Mucosa of gallbladder (tissue), 1 donor: ENCODE results near the gene CDC25C. TPM values are rescaled to one million over a fixed set of nuclear protein-coding genes. Genes with fewer than 3 reads are reported as not detected.
A peak's percentile ranks its signal among the peaks of the same experiment; 100 is the strongest.
"Not testable (repeated sequence)": the region's sequence is repeated elsewhere in the genome, so short reads cannot be mapped to it uniquely, and the experiment has no call there.

Experiments
- DNase-seq: peaks from one replicate; pipeline ENCODE4 v3.0.0-alpha.2; 2020; ENCODE audit warnings: low spot score
- total RNA-seq: library from RNA; stranded (reverse); gene quantifications from one replicate; pipeline ENCODE4 v1.2.1, GENCODE V29; 2021
- donor health status: DM: no; HTN: no; CAD: no.

The CDC25C gene
- total RNA-seq, 1 donor from 2014 or later = 0.37 TPM

DNA sequence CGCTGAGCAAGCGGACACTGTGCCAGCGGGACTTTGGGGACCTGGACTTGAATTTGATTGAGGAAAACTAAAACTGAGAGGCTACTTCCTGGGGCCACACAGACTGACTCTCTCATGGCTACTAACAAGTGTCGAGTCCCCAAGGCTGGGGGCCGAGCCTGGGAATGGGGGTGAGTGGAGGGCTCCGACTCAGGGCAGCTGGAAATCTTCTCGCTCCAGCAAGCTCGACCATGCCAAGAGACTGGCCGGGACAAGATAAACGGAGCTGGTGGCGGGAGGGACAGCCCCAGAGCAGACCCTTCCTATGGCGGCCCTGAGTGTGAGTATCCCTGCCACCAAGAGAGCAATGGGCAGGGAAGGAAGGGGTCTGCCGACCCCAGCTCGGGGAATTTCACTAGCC, 15.3 kb upstream of the CDC25C start:
- no peak for DNase-seq

DNA sequence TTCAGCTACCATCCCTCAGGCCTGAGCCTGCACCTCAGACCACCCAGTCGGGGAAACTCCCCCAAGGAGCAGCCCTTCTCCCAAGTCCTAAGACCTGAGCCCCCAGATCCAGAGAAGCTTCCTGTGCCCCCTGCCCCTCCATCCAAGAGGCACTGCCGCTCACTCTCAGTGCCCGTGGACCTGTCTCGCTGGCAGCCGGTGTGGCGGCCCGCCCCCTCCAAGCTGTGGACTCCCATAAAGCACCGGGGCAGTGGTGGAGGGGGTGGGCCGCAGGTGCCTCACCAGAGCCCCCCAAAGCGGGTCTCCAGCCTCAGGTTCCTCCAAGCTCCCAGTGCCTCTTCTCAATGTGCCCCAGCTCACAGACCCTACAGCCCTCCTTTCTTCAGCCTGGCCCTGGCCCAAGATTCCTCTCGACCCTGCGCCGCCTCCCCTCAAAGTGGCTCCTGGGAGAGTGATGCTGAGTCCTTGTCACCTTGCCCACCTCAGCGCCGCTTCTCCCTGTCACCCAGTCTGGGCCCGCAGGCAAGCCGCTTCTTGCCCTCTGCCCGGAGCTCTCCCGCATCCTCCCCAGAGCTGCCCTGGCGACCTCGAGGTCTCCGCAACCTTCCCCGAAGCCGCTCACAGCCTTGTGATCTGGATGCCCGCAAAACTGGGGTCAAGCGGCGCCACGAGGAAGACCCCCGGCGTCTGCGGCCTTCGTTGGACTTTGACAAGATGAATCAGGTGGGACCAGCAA, 13.5 kb upstream of the CDC25C start:
- DNase-seq = no peak

DNA sequence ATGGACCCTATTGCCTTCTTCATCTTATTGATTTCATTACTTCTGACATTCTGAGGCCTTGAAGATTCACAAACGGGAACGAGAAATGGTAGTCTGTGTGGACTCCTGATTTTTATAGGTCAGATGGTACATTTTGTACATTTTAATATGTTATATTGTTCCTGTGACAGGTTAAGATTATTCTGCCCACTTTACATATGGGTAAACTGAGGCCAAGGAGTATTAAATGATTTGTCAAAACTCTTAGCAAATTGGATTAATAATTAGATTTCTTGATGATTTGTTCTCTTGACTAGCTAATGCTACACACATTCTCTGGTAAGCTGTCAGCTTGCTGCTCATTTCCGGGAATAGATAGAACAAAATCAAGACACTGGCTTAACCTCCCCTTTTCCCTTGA, 8.4 kb upstream of the CDC25C start:
- DNase-seq = no peak

DNA sequence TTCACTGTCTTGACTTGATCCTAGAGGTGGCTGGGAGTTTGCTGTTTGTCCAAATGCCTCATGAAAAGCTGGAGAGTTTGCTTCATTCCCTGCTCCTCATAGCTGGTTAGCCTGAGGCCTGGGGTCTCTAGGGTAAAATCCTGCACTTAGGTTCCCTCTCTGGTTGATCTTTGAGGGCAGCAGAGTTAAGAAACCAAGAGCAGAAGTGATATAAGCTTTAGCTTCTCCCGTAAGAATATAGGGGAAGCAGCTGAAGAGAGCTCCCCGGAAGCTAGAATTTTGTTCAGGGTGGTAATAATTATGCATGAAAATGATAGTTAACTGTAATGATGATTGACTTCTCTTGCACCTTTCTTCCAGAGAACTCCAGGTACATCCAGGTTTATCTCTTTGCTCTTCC, 7.9 kb upstream of the CDC25C start:
- DNase-seq = no peak

DNA sequence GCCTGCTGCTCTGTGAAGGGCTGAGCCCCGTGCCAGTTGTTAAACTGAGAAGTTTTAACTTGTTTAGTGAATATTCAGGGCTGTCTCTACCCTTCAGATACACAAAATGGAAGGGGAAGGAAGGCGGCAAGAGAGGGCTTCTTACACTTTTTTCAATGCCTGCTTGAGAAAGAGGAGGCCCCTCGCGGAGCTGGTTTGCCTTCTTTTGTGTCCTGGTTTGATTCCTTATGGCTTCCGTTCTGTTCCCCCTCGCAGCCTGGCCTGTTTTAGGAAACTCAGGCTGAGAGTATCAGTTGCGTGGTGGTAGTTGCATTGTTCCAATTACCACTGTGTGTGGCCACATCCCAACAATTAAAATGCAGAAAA, 7.5 kb upstream of the CDC25C start:
- no peak for DNase-seq

DNA sequence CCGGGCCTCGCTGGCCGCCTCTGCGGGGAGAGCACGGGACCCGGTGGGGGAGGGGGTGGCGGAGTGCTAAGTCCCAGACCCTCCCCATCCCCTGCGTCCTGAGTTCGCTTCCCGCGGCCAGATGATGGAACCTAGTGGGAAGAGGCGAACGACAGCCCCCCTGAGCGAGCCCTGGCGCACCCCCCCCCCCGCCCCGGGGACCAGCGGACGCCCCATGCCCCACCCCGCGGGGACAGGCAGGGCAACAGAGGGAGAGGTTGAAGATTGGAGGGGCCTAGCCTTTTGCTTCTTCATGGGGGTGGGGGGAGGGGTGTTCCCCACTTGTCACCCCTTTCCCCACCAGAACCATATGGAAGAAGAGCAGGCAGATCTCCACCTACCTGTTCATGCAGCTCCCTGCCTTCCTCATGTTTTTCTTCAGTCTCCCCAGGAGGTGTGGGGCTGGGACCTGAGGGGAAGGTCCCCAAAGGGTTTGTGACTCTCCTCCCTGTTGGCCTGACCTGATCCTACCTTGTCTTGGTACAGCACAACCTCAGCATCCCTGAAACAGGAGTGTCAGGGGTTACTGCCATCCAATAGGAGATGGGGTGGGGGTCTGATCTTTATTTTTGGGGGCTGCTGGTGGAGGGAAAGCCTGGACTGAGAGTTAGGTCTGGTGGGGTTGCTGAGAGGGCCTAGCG, 6.9 kb upstream of the CDC25C start:
- DNase-seq = no peak

DNA sequence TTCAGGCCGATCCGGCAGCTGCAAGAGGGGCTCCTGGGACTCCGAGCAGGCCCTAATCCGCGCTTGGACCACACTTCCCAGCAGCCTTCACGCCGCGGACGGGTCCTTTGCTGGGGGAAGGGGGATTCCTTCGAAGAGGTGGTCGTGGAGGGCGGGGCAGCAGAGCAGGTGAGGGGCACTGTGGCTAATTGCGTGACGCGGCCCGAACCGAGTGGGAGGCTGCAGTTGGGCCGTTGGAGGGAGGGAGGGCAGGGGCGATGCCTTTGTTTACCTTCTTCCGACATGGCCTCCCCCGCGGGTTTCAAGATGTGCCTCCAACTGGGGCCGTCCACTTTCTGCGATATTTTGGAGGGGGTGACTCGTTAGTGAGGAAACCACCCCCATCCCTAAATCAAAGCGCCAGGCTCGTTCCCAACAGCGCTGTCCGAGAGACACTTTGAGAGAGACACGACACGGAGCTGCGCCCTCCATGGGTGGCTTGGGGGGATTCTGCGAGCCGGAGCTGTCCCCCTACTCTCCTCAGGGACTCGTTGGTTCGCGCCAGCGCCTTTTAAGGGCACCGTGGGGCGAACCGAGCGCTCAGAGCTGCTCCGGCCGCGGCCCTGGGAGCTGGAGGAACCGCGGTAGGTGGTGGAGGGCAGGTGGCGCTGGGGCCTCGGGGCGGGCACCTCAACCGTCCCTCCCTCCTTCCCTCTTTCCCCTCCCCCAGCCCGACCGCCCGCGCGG, 6.2 kb upstream of the CDC25C start, which contains the start of gene FAM53C:
TSS of gene FAM53C (plus strand) at position 582 of the 726 bp plus-strand sequence. CDS start 3,070 bp downstream, outside the sequence.
- peak; percentile 93 for DNase-seq

DNA sequence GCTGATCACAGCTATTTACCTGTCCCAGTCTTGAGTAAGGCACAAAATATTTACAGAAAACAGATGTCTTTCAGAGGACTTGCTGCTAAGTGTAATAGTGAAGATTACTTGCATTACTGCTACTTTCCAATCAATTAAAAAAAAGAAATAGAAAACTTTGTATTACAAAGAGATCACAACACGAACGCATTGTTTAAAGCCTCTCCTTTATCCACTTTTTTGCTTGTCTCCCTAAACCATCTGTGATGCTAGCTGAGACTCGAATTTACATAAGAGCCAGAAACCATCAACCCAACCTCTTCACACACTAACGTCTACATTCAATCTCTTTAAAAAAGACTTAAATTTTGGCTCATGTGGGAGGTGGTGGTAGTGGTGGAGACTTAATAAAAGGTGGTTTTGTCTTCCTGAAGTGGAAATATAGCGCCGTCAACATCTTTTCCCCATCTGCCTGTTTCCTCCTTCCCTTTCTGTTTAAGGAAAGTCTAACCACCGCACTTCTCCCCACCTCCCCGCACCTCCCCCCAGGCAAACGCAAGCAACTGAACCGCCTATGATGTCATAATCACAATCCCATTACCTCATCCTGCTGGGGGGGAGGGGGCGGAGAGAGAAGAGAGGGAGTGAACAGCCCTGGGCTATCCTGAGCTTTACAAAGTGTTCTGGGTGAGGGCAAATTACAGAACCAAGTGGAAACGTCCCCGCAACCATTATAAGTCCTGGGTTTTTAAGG, 5.5 kb upstream of the CDC25C start:
- DNase-seq = peak; percentile 80

DNA sequence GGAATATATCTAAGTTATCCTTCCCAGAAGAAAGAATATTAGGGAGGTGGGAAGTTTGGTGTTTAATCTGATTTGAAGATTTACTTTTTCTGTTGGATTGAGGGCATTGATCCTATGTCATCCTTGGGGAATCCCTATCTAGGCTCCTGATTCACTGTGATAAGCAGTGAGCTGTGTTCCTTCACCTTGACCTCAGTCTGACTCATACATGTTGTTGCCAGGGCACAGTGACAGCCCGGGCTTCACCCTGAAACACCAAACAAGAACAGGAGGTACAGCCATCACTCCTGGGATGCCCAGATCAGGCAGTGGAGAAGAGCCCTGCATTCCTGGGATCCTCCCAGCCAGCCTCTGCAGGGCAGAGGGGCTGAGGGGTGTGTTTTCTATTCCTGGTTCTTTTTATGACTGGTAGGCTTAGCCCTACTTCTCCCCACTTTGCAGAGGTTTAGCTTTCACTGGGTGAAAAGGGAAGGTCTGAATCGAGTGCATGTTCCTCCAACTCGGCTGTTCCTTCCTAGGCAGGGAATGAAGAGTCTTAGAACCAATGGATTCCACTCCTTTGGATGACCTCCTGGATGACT, 3.4 kb upstream of the CDC25C start:
- no peak for DNase-seq

DNA sequence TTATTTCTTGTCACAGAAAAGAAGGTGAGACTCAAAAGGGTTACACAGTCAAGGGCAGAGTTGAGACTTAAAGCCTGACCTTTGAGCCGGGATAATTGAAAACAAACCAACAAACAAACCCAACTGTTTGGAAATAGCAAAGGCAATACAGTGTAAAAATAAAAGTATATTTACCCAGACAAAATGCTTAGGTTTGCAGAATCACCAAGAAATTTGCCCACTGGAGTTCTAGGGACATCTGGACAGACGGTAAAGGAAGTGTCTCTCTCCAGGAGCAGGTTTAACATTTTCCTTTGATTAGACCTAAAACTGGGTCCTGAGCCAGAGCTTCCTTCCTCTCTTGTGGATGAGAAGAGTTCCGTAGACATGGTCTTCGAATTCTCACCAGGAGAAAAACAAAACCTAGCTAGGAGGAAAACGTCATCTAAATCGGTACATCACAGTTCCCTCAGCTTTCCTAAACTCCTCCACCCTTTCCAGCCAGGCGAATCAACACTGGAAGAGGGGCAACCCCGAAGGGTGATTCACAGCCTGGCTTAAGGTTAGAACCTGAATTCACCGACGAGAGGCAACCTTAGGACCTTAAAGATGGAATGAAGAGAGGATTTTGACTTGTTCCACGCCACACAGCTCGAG, 673 bp downstream of the CDC25C start:
- no peak for DNase-seq

DNA sequence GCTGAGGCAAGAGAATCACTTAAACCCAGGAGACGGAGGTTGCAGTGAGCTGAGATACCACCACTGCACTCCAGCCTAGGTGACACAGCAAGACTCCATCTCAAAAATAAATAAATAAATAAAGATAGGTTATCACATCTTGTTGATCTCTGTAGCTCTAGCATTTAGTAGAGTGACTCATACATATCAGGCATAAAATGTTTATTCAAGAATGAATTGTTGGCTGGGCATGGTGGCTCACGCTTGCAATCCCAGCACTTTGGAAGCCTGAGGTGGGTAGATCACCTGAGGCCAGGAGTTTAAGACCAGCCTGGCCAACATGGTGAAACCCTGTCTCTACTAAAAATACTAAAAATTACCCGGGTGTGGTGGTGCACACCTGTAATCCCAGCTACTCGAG, 13.4 kb downstream of the CDC25C start:
- DNase-seq = not testable (repeated sequence)

DNA sequence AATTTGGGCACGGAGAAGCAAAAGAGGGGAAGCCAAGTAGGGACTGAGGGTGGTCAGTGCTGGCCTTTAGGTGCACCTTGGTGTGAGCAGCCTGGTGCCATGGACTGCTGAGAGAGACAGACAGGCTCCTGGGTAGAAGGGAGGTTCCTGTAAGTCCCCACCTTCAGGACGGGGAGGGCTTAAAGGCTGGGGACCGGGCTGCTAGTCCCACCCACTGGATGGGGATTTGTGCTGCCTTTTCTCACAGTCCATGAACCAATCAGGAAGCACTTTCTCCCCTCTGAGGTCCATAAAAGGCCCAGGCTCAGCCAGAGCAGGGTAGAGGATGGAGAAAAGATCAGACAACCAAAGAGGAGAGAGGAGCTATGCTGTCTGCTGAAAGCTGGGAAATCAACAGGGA, 15.2 kb downstream of the CDC25C start:
- DNase-seq = no peak

DNA sequence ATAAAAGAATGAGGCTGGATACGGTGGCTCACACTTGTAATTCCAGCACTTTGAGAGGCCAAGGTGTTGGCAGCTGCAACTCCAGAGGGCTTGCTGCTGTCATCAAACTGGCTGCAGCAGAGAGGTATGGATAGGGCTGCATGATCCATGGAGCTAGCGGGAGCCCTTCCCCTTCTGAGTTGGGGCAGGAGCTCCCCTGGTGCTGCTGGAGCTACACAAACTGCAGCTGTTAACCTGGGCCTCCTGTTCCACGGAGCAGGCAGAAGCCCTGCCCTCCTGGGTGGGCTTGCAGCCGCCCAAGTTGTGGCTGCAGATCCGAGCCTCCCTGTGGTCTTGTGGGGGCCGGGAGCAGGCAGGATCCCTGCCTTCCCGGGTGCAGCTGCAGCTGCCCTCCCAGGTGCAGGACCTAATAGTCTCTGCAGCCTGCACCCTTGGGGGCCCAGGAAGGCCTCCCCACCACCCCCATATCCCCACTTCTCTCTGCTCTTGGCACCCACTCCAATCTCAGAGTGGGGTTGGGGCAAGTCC, 15.8 kb downstream of the CDC25C start:
- no peak for DNase-seq

DNA sequence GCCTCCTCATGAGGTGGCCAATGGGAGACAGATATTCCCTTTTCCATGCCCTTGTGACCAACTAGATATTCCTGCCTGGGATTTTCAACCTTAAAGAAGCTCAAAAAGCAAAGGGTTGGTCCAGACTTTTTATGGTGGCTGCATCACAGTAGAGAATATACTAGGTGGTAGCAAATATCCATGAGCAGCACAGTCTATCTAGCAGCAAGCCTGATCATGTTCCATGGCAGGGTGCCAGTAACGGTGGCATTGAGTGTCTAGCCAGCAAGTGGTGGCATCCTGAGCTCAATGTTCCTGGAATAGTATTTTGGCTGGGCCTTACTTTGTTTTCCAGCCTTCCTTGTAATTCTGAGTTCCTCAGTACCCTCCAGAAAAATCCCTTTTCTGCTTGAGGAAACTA, 25.8 kb downstream of the CDC25C start:
- no peak for DNase-seq

DNA sequence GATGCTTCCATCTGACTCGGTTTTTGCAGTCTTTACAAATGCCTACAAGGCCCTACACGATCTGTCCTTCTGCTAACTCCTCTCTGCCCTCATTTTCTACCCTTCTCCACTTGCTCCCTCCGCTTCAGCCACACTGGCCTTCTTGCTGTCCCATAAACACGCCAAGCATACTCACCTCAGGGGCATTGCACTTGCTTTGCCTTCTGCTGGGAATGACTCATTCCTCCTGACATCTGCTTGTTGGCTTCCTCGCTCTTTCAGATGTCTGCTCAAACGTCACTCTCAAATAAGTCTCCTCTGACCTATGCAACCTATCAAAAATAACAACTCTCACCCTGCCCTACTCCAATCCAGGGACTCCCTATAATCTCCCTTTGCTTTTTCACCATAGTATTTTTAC, 28.2 kb downstream of the CDC25C start:
- no peak for DNase-seq

DNA sequence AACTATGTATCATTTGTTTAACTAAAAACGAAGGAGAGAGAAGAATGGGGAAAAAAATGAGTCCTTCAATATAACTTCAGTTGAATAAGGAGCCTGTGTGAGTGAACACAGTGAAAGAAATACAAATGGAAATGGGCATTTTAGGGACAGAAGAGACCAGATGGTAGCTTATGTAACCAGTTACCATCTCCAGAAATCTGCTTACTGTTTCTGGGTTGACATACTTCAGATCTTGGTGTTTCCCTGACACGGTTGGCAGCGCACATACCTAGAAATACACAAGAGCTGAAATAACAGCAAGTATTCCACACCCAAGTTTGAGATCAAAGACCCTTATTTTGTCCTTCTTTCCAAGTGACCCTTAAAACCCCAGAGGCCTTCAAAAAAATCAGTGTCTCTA, 42.3 kb downstream of the CDC25C start:
- DNase-seq = no peak

DNA sequence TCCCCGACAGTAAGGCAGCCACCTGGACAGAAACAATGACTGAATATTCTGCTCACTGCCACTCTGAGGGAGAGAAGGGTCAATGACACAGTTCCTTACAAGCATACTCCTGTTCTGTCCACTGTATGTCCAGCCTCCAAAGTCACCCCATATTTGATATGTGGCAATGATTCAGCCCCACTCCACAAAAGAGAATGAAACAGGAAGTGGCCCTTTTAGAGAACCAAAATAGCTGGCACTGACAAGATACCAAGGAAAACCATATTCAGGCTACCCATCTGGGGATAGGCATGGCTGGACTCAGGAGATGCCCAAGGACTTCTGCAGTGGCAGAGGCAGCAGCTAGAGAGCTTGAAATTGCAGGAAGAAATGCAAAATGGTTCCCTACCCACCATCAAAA, 44.4 kb downstream of the CDC25C start:
- no peak for DNase-seq

DNA sequence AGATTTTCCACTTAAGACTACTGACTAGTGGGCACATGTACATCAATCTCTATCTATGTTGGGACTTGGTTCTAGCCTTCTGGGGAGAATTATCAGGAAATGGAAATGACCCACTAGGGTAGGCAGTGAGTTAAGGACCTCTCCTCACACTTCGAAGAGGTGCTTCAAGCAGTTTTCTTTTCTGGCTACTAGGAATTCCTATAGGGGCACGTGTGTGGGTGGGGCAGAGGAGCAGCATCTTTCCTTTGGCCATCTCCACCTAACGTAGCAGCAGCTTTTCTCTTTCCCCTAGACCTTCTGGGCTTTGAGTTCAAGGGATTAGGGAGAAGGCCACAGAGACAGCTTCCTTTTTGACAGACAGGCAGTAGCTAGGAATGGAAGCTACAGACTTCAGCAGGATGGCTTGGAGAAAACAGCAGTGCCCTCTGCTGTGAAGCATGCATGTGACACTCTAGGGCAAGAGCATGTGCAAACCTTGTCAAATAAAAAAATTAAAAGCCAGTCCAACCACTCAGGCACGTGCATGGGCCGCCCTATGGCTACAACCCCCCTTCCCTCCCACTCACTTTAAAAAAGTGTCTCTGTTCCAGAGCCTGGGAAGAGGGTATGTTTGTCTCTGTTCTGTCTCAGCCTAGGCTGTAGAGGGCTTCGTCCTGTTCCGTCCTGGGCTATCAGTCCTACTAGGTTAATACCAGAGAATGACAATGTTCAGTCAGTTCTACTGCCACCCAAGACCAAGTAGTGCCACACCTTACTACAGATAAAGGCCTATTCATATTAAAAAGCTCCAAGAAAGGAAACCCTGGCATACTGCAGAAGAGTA, 48.5 kb downstream of the CDC25C start:
- DNase-seq = peak; percentile 21

DNA sequence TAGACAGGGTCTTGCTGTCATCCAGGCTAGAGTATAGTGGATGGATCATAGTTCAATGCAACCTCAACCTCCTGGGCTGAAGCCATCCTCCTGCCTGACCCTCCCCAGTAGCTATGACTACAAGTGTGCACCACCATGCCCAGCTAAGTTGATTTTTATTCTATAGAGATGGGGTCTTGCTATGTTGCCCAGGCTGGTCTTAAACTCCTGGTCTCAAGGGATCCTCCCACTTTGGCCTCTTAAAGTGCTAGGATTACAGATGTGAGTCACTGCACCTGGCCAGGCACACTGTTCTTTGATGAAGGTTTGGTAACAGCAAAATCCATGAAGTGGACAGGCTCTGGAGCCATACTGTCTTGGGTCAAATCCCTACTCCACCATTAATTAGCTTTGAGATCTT, 50.7 kb downstream of the CDC25C start:
- no peak for DNase-seq

DNA sequence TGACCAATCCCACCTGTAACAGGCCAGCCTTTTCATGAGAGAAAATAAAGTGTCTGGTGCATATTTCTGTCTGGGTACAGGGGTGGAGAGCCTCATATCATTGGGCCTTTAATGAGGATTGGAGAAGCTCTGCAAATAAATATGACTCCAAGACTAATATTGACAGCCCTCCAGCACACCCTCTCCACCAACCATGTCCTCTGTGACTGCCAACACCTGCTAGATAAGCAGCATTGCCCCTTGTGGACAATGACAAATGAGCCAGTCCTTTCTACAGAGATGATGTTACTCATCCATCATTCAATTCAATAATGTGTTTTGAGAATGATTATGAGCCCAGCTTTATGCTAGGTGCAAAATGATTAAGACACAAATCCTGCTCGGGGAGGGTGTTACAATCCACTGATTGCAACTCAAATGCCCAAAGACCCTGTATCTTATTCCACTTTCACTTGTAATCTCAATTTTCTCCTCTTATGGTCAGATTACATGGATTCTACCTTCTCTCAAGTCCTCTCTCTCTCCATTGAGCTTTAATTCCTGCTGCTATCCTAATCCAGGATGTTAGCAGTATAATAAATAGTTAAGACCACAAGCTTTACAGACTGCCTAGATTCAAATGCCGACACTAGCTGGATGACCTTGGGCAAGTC, 55.1 kb downstream of the CDC25C start:
- no peak for DNase-seq
